Ishikawa (cell line): ENCODE results near the gene CTSD.

Experiments used
- CEBPB ChIP-seq: IDR thresholded peaks from 2 replicates; pipeline ENCODE4 v1.6.1; 2012
- EGR1 ChIP-seq: IDR thresholded peaks from 2 replicates; pipeline ENCODE4 v1.6.1; 2012
- EP300 ChIP-seq: IDR thresholded peaks from 2 replicates; pipeline ENCODE4 v1.6.1; 2012; ENCODE audit warnings: borderline replicate concordance
- FOXM1 ChIP-seq: IDR thresholded peaks from 2 replicates; pipeline ENCODE4 v1.6.1; 2012; ENCODE audit warnings: low read depth, borderline replicate concordance
- MAX ChIP-seq: IDR thresholded peaks from 2 replicates; pipeline ENCODE4 v1.6.1; 2012
- RAD21 ChIP-seq: IDR thresholded peaks from 2 replicates; pipeline ENCODE4 v1.6.1; 2012; ENCODE audit warnings: low read depth
- REST ChIP-seq: IDR thresholded peaks from 2 replicates; pipeline ENCODE4 v1.6.1; 2012; ENCODE audit warnings: low read depth, mild to moderate bottlenecking
- TAF1 ChIP-seq: IDR thresholded peaks from 2 replicates; pipeline ENCODE4 v1.6.1; 2012; ENCODE audit warnings: low read depth, mild to moderate bottlenecking
- USF1 ChIP-seq: IDR thresholded peaks from 2 replicates; pipeline ENCODE4 v1.6.1; 2012
- YY1 ChIP-seq: IDR thresholded peaks from 2 replicates; pipeline ENCODE4 v1.6.1; 2012; ENCODE audit warnings: low read depth
- ZBTB7A ChIP-seq: IDR thresholded peaks from 2 replicates; pipeline ENCODE4 v1.6.1; 2012; ENCODE audit warnings: low read depth

GRCh38 chr11:1737080-1737757 is 26.5 kb downstream of the CTSD start:
- TF ChIP-seq USF1: no peak
- no peak for TF ChIP-seq MAX
- no peak for TF ChIP-seq TAF1
- no peak for TF ChIP-seq YY1
- no peak for TF ChIP-seq EP300
- TF ChIP-seq REST: no peak
- TF ChIP-seq CEBPB: no peak
- TF ChIP-seq FOXM1: no peak
- TF ChIP-seq ZBTB7A: no peak
- TF ChIP-seq EGR1: no peak
- TF ChIP-seq RAD21: no peak
